Anterior cingulate cortex (tissue), 58 donors: ENCODE measurements around the gene GNPTG.

Experiments used
- DNase-seq, 58 donors: peaks; one replicate each; lab custom pipeline; 2025; lab: John Stamatoyannopoulos, UW

Gene GNPTG

GRCh38 chr16:1331712-1332617, 19.8 kb upstream of the GNPTG start:
- DNase-seq: peak in 19 of 58 donors; percentile 19 to 57 (median 28)

- no peak for DNase-seq
Observed at GRCh38 chr16:1332618-1333148, 19.0 kb upstream of the GNPTG start.

DNA sequence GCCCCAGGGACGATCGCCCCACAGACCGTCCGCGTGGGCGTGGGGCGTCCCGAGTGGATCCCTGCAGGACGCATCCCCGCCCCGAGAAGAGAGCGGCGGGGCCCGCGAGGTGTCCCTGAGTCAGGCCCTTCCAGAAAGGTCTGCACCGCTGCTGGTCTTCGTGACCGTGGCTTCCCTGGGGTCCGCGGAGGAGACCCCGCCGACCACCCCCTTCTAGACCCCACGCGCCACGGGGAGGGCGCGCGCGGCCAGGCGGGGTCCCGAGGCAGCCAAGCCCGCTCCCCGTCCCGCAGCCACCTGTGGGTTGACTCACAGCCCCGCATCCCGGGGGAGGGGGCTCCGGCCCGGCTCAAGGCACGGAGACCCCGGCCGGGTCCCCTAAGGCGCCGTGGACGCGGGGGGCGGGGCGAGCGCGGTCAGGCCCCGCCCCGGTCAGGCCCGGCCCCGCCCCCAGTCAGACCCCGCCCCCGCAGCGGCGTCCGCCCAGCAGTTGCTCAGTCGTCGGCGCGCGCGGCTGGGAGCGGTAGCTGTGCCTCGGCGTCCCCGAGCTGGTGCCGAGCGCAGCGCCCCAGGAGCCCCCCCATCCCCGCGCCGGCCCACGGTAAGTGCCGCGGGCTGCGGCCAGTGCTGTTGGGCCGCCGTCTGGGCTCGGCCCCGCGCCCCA, 18.4 kb upstream of the GNPTG start, which contains the start of gene BAIAP3:
Gene BAIAP3, plus strand, starts transcription at position 497 of the 664 bp plus-strand sequence. CDS start 4,905 bp downstream, outside the sequence.
- DNase-seq: peak in 26 of 58 donors; percentile 6 to 58 (median 30)

DNA sequence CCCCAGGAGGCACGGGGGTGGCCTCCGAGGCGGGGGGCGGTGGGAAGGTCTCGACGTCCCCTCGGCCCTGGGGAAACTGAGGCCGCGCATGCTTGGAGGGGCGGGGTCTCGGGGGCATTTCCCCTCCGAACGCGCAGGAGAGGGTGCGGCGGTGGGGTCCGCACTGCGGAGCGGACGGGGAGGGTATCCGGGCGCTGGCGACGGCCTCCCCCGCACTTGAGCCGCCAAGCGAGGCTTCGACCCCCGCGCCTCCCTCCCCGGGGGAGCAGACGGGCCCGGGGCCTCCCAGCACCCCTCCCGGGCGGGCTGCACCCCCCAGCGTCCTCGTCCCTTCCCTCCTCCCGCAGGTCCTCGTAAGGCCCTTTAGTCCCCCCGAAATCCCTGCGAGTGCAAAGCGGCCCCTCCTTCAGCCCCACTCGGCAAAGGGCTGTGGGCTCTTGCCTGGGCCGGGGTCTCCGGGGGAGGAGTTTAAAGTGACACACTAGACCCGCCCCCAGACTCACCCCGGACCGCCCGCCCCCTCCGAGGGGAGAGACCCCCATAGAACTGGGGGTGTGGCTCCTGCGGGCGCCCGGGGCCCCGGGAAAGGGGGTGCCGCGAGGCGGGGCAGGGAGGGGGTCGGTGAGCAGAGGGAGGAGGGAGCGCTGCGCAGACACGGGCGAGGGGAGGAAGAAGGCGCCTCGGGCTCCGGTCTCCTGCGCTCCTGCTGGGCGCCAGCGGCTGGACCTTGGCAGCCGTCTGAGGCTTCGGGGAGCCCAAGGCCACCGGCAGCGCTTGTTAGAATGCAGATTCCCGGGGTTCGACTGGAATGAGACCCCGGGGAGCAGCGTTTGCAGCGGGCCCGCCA, 17.7 kb upstream of the GNPTG start:
- no peak for DNase-seq

- no peak for DNase-seq
Observed at GRCh38 chr16:1334739-1335138, 17.0 kb upstream of the GNPTG start.

DNA sequence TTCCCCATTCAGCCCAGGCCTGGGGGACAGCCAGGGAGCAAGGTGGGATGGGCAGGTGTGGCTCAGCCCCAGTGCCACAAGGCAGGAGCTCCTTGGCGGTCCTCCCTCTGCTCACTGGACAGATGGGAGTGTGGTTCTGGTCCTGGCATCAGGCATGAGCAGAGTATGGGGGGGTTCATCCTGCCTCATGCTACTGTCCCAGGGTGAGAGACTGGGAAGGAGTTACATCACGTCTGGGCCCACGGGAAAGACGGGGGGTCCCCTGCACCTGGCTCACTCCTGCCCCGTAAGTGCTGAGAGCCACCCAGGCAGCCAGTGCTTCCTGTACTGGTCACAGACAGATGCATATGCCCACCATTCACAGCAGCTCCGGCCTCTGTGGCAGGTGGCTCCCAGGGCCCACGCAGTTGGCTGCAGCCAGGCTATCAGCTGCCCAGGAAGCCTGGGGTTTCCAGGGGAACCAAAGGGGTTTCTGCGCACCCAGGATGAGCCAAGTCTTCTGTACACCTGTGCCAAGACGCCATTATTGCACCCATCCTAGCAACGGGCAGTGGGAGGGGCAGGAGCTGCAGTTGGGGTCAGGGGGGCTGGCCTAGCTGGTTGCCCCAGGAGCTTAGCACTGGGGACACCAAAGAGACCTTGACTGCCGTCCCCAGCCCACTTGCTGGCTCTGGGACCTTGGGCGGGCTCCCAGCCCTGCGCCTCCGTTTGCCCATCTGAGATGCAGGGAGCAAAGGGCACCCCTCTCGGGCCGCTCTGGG, 16.3 kb upstream of the GNPTG start:
- peak in 26 of 58 donors; percentile 14 to 81 (median 36) for DNase-seq

DNA sequence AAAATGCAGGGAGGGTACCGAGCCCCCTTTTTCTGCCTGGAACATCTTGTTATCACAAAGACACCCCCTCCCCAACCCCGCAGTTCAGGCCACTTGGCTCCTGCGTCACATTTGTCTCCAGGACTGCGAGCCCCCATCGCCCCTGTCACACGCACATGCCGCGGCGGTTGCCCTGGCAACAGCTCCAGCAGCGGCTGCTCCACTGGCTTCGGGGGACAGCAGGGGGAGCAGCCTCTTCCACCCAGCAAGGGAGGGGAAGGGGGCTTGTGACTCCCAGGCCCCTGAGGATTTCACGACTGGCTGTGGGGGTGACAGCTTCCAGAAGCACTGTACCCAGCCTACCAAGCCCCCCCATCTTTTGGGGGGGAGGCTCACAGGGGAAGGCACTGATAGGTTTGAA, 15.7 kb upstream of the GNPTG start:
- DNase-seq: peak in 30 of 58 donors; percentile 6 to 71 (median 30)

DNA sequence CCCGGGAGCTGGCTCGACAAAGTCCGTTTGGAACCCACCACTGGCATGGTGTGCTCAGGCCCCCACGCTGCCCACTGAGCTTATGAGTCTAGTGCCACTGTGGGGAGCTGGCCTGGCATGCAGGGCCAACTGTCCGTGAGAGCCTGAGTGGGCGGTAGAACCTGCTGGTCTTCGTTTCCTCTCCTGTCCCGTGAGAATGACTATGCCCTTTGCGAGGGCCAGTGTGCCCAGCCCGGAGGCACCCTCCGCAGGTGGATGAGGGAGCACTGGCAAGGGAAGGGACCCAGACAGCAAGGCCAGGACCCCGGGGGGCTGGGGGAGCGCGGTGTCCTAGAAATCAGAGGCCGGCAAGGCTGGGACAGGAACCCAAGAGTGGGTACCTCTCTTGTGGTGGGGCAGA, 15.1 kb upstream of the GNPTG start:
- no peak for DNase-seq

GRCh38 chr16:1337486-1337885, 14.2 kb upstream of the GNPTG start:
- DNase-seq: no peak

- DNase-seq: no peak
Observed at GRCh38 chr16:1338119-1338730, 13.5 kb upstream of the GNPTG start.

DNA sequence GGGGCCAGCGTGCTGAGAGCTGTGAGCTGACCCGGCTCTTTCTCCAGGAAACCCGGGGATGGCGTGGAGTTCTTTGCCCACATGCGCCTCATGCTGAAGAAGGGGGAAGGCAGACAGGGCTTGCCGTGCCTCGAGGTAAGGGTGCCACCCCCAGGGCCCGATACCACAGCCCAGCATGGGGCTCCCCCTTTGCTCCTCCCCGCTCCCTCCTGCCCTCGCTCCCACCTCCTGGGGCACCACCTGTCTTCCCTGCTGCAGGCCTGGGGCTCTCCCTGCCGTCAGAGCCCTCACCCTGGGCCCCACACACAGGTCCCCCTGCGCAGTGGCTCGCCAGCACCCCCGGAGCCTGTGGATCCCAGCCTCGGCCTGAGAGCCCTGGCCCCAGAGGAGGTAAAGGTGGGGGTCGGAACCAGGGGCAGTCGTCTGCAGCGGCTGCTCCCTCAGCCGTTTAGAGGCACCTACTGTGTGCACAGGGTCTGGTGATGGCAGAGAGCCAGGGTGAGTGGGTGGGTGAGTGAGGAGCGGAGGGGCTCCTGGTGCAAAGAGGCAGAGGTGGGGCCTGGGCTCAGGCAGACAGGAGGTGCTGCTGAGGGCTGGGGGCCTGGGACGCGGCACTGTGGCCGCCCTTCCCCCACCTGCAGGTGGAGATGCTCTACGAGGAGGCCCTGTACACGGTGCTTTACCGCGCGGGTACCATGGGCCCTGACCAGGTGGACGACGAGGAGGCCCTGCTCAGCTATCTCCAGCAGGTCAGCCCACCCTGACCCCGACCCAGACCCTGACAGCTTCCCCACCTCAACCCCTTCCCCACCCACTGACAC, 12.7 kb upstream of the GNPTG start:
- no peak for DNase-seq

- no peak for DNase-seq
Observed at GRCh38 chr16:1340730-1341494, 10.8 kb upstream of the GNPTG start.

- no peak for DNase-seq
Observed at GRCh38 chr16:1341495-1342420, 10.0 kb upstream of the GNPTG start.

DNA sequence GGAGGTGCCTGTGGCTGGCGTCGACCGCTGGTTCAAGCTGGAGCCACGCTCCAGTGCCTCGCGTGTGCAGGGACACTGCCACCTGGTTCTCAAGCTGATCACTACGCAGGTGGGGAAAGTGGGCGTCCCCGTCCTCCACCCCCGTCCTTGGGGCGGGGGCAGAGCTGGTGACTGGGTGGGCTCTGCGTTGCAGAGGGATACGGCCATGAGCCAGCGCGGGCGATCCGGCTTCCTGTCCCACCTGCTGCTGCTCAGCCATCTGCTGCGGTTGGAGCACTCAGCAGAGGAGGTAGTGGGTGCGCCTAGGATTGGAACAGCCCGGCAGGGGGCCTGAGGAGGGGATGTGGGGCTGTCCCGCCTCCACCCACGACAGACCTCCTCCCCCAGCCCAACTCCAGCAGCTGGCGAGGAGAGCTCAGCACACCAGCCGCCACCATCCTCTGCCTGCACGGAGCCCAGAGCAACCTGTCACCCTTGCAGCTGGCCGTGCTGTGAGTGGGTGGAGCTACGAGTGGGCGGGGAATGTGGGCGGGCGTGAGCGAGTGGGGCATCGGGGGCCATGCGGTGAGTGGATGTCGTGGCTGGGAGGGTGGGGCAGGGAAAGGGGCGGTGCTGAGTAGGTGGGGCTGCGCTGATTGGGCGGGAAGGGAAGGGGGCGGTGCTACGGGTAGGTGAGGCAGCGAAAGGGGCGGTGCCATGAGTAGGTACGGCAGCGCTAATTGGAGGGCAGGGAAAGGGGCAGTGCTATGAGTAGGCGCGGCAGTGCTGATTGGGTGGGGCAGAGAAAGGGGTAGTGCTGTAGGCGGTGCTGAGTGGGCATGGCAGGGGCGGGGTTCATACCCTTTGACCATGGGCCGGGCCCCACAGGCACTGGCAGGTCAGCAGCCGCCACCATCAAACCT, 9.0 kb upstream of the GNPTG start:
- peak in 56 of 58 donors; percentile 22 to 93 (median 80) for DNase-seq
